GM19452 (cell line): ENCODE results near the gene GH1.

ENCODE experiments used
- ATAC-seq: cut with Tn5 transposase; IDR thresholded peaks from one replicate; pipeline ENCODE4 v1.9.1; 2021; ENCODE audit not compliant: unreplicated experiment

The GH1 gene

GRCh38 chr17:63945784-63946439, 27.3 kb upstream of the GH1 start:
- ATAC-seq, result no peak

GRCh38 chr17:63944736-63945499, 26.3 kb upstream of the GH1 start:
- no peak for ATAC-seq

- no peak for ATAC-seq
Observed at GRCh38 chr17:63943745-63944144, 25.1 kb upstream of the GH1 start.

- ATAC-seq, result no peak
Observed at GRCh38 chr17:63942309-63942985, 23.8 kb upstream of the GH1 start.

GRCh38 chr17:63941751-63942150, 23.1 kb upstream of the GH1 start:
- ATAC-seq, result no peak

GRCh38 chr17:63941162-63941561, 22.5 kb upstream of the GH1 start:
- no peak for ATAC-seq

GRCh38 chr17:63940584-63940983, 21.9 kb upstream of the GH1 start:
- ATAC-seq, result no peak

GRCh38 chr17:63939884-63940283, 21.2 kb upstream of the GH1 start:
- ATAC-seq, result no peak

- ATAC-seq, result no peak
Observed at GRCh38 chr17:63939401-63939800, 20.8 kb upstream of the GH1 start.

GRCh38 chr17:63937920-63938319, 19.3 kb upstream of the GH1 start:
- no peak for ATAC-seq

GRCh38 chr17:63937319-63937718, 18.7 kb upstream of the GH1 start:
- no peak for ATAC-seq

GRCh38 chr17:63934183-63935112, 15.8 kb upstream of the GH1 start:
- ATAC-seq, result no peak

GRCh38 chr17:63933598-63933997, 15.0 kb upstream of the GH1 start:
- no peak for ATAC-seq

- ATAC-seq, result no peak
Observed at GRCh38 chr17:63932721-63933120, 14.1 kb upstream of the GH1 start.

- ATAC-seq, result peak; percentile 83
Observed at GRCh38 chr17:63931981-63932561, 13.4 kb upstream of the GH1 start, which contains the start of gene CD79B. Gene CD79B (minus strand): TSS chr17:63932331. CDS start chr17:63932261, 70 bp downstream.

- peak; percentile 43 for ATAC-seq
Observed at GRCh38 chr17:63930951-63931575, 12.4 kb upstream of the GH1 start.

GRCh38 chr17:63929860-63930766, 11.5 kb upstream of the GH1 start:
- ATAC-seq, result no peak

GRCh38 chr17:63928966-63929695, 10.5 kb upstream of the GH1 start:
- no peak for ATAC-seq
